K562 (cell line): Measurements from ENCODE around the gene OSGIN1. TPM values are rescaled to one million over a fixed set of nuclear protein-coding genes. Genes with fewer than 3 reads are reported as not detected.

Experiments used
- ATAC-seq: fragments of 200-7000 bp; cut with Tn5 transposase; 3 replicates; pipeline ENCODE4 v1.9.1; 2020; ENCODE audit warnings: moderate library complexity
- BruUV-seq: library from RNA; stranded (reverse); fragments of 400-500 nt; replicated peaks from 2 replicates; lab custom pipeline; 2021; lab: Mats Ljungman, UMichigan
- CTCF ChIA-PET: fragments of 300-600 bp; formaldehyde crosslinking; extraction: SDS; loops from one replicate; lab custom pipeline; 2021; ENCODE audit warnings: low intra/inter-chr PET ratio; lab: Yijun Ruan, JAX
- POLR2A ChIA-PET: fragments of 300-600, 350-650 bp; sonication (Branson Sonifier 250); formaldehyde crosslinking; extraction: SDS; loops from one replicate; lab custom pipeline; 2021; ENCODE audit warnings: antibody characterized with exemption, inconsistent platforms; lab: Yijun Ruan, JAX
- DNase-seq, 4 experiments: peaks; one replicate each; pipeline versions ENCODE4 v3.0.0 to v3.0.0-alpha.2; 2011 to 2018; ENCODE audit warnings: low spot score in 3 of 4, mixed read lengths in 3 of 4; ENCODE audit errors: extremely low read depth in 1 of 4
- FAIRE-seq: peaks from 2 replicates; lab custom pipeline; 2011; peaks lifted over from hg19 to GRCh38; lab: Jason Lieb, UNC
- H2AFZ ChIP-seq: 2 replicates; pipeline ENCODE4 v1.6.0; 2011; ENCODE audit warnings: low read depth, low read length, control low read depth, inconsistent platforms
- H3K27ac ChIP-seq: fragments of 200-600 bp; 3 replicates; pipeline ENCODE4 v1.8.0; 2011; ENCODE audit warnings: low read depth, mild to moderate bottlenecking, control low read depth, inconsistent platforms, low read length, moderate library complexity, mixed read lengths; ENCODE audit errors: extremely low read depth
- H3K27me3 ChIP-seq, 2 experiments: fragments of 300-600 bp in 1 of 2; 2 replicates in 1 of 2; 3 replicates in 1 of 2; pipeline versions ENCODE4 v1.6.0 to v1.8.0; 2011; ENCODE audit warnings: inconsistent platforms in 2 of 2, low read length in 2 of 2, mild to moderate bottlenecking in 1 of 2, mixed read lengths in 1 of 2, moderate library complexity in 1 of 2; ENCODE audit not compliant: control insufficient read depth in 2 of 2, insufficient read depth in 2 of 2
- H3K36me3 ChIP-seq: fragments of 300-600 bp; 3 replicates; pipeline ENCODE4 v1.8.0; 2011; ENCODE audit warnings: mild to moderate bottlenecking, low read length, inconsistent platforms; ENCODE audit not compliant: control insufficient read depth, insufficient read depth
- H3K4me1 ChIP-seq, 2 experiments: fragments of 200-600 bp in 1 of 2; replicated peaks in 1 of 2; 2 replicates in 1 of 2; 3 replicates in 1 of 2; pipeline versions ENCODE4 v1.5.1 to v1.8.0; 2011; ENCODE audit warnings: inconsistent platforms in 2 of 2, low read length in 2 of 2, mild to moderate bottlenecking in 1 of 2, mixed read lengths in 1 of 2, moderate library complexity in 1 of 2; ENCODE audit not compliant: control insufficient read depth in 2 of 2, insufficient read depth in 2 of 2
- H3K4me2 ChIP-seq: 2 replicates; pipeline ENCODE4 v1.6.1; 2011; ENCODE audit warnings: low read length, control low read depth, inconsistent platforms, mixed read lengths; ENCODE audit not compliant: insufficient read depth
- H3K4me3 ChIP-seq: fragments of 200-600 bp; sonication (generic), shearing (Covaris generic); 2 replicates; pipeline ENCODE4 v1.5.1; 2016; ENCODE audit warnings: control low read depth, inconsistent platforms
- H3K79me2 ChIP-seq: fragments of 200-600 bp; 3 replicates; pipeline ENCODE4 v1.8.0; 2011; ENCODE audit warnings: low read length, inconsistent platforms; ENCODE audit not compliant: control insufficient read depth, insufficient read depth
- H3K9ac ChIP-seq, 2 experiments: 2 replicates each; pipeline versions ENCODE4 v1.6.0 to v1.6.1; 2011; ENCODE audit warnings: low read depth in 2 of 2, low read length in 2 of 2, control low read depth in 1 of 2, inconsistent platforms in 1 of 2, mild to moderate bottlenecking in 1 of 2, mixed read lengths in 1 of 2; ENCODE audit not compliant: insufficient read depth in 1 of 2
- H3K9me1 ChIP-seq: one replicate; pipeline ENCODE4 v1.6.0; 2011; ENCODE audit warnings: inconsistent platforms, mild to moderate bottlenecking, low read length, moderate library complexity; ENCODE audit not compliant: control insufficient read depth, insufficient read depth
- H3K9me3 ChIP-seq: replicated peaks from 2 replicates; pipeline ENCODE4 v1.5.1; 2011; ENCODE audit warnings: low read depth, low read length, inconsistent platforms; ENCODE audit not compliant: control insufficient read depth, insufficient read depth
- H4K20me1 ChIP-seq: replicated peaks from 2 replicates; pipeline ENCODE4 v1.6.1; 2011; ENCODE audit warnings: low read length, inconsistent platforms, mixed read lengths; ENCODE audit not compliant: control insufficient read depth, insufficient read depth
- HLTF ChIP-seq: fragments of 450-650 bp; IDR thresholded peaks from 2 replicates; pipeline ENCODE4 v1.6.1; 2016
- MCM3 ChIP-seq: fragments of 450-650 bp; IDR thresholded peaks from 2 replicates; pipeline ENCODE4 v1.6.1; 2016
- NCOA6 ChIP-seq: fragments of 450-650 bp; IDR thresholded peaks from 2 replicates; pipeline ENCODE4 v1.6.1; 2017; ENCODE audit warnings: mild to moderate bottlenecking
- POLR2H ChIP-seq: IDR thresholded peaks from 2 replicates; pipeline ENCODE4 v1.6.1; 2016; ENCODE audit warnings: missing genetic modification characterization, low read depth, mild to moderate bottlenecking, control low read depth, missing compliant biosample characterization, moderate library complexity
- RFX1 ChIP-seq: fragments of 450-650 bp; IDR thresholded peaks from 2 replicates; pipeline ENCODE4 v1.6.1; 2016; ENCODE audit warnings: mild to moderate bottlenecking, moderate library complexity
- SETDB1 ChIP-seq: IDR thresholded peaks from one replicate; pipeline ENCODE4 v1.6.1; 2012; ENCODE audit warnings: low read length, control low read depth, inconsistent platforms
- TAF9B ChIP-seq: fragments of 450-650 bp; IDR thresholded peaks from 2 replicates; pipeline ENCODE4 v1.6.1; 2018; ENCODE audit warnings: mild to moderate bottlenecking; ENCODE audit not compliant: partially characterized antibody
- ZNF121 ChIP-seq: sonication (generic); formaldehyde crosslinking; conservative IDR thresholded peaks from 2 replicates; pipeline ENCODE4 v1.8.0; 2022; ENCODE audit warnings: missing genetic modification reagents
- WGBS: fragments of 100-300 bp; shearing (Covaris generic); methylation state at CpG from one replicate; pipeline ENCODE4 v1.1.6; 2016; ENCODE audit warnings: low coverage, mixed read lengths; ENCODE audit not compliant: insufficient coverage; ENCODE audit errors: missing lambda C conversion rate; 5-methylcytosine and 5-hydroxymethylcytosine counted together
- in situ Hi-C: fragments of 300-500 bp; cut with MboI; formaldehyde crosslinking; loops from 4 replicates; pipeline ENCODE4 v1.15.0; 2018; ENCODE audit warnings: inconsistent platforms, mixed read lengths
- intact Hi-C: fragments of 100-400 bp; cut with micrococcal nuclease; formaldehyde crosslinking; loops from 2 replicates; pipeline ENCODE4 v1.14.2; 2022
- polyA plus RNA-seq, 8 experiments: library from polyadenylated mRNA; depleted of rRNA in 4 of 8; stranded (reverse) in 5 of 8; unstranded in 3 of 8; fragments of >200 nt; fragmentation: Nextera tagmentation in 2 of 8; fragmentation: Illumina TruSeq in 1 of 8; extraction: Ambion mirVana in 2 of 8; extraction: Trizol in 1 of 8; gene quantifications; 2 replicates each; pipeline versions ENCODE4 v1.2.1 to v1.2.3, GENCODE V29; 2011 to 2014; ENCODE audit warnings: inconsistent platforms in 1 of 8, missing spikeins in 1 of 8
- total RNA-seq, 7 experiments: library from RNA; depleted of rRNA in 6 of 7; stranded (reverse); fragments of >200 nt in 6 of 7; fragmentation: Illumina TruSeq in 2 of 7; extraction: Trizol in 2 of 7; gene quantifications; 2 replicates each; pipeline versions ENCODE4 v1.2.1 to v1.2.3, GENCODE V29; 2011 to 2021; ENCODE audit warnings: low replicate concordance in 1 of 7
- TF ChIP-seq, protein P1 (sequence below): sonication (generic); formaldehyde crosslinking; IDR thresholded peaks from 2 replicates; pipeline ENCODE4 v1.8.0; 2022; ENCODE audit warnings: missing genetic modification reagents, mild to moderate bottlenecking, moderate library complexity, borderline replicate concordance
- TF ChIP-seq, protein P2 (sequence below): sonication (generic); formaldehyde crosslinking; IDR thresholded peaks from 2 replicates; pipeline ENCODE4 v1.8.0; 2022; ENCODE audit warnings: mild to moderate bottlenecking, low read depth, missing genetic modification reagents
- TF ChIP-seq, protein P3 (sequence below), 2 experiments: IDR thresholded peaks; 2 replicates each; pipeline ENCODE4 v1.6.1; 2011; ENCODE audit warnings: borderline replicate concordance in 1 of 2, control low read depth in 1 of 2, low read depth in 1 of 2, low read length in 1 of 2, mild to moderate bottlenecking in 1 of 2, mixed read lengths in 1 of 2, moderate library complexity in 1 of 2; ENCODE audit not compliant: insufficient read depth in 1 of 2, insufficient read length in 1 of 2, poor library complexity in 1 of 2, severe bottlenecking in 1 of 2; ENCODE audit errors: extremely low read depth in 1 of 2

OSGIN1 gene
- total and polyA plus RNA-seq, 9 of the 15 experiments (the other 6 are each of a cell fraction or from before 2014, with no cell fraction given) = 0.03 to 3.6 (median 1.6) TPM

GRCh38 chr16:83970430-83970815, 17.4 kb downstream of the OSGIN1 start:
- Histone ChIP-seq H3K9me3 (no peaks in the 10 kb centered on the region), H3K27me3 (peaks cover 25 to 58% of the 10 kb centered on the region in 2 experiments; a peak in 4 of 5 replicates), H3K9ac (no peak overlapping the region), H3K36me3 (no peaks in the 10 kb centered on the region), H3K9me1 (no peaks in the 10 kb centered on the region), H2AFZ (no peak overlapping the region), H3K4me2 (no peak overlapping the region), H3K27ac (no peak overlapping the region), H3K79me2 (no peaks in the 10 kb centered on the region), H4K20me1 (peaks cover 19% of the 10 kb centered on the region; the same call in 1 of the 2 replicates), H3K4me1 (peaks cover 0 to 34% of the 10 kb centered on the region in 2 experiments; a peak in 1 of 5 replicates), H3K4me3 (no peak overlapping the region)
- TF ChIP-seq SETDB1 (no peak), ZNF121 (CRISPR knock-in tag) (no peak), MCM3 (no peak), NCOA6 (no peak), RFX1 (no peak), HLTF (no peak), TAF9B (no peak), POLR2H (no peak)
- TF ChIP-seq, protein P1, sequence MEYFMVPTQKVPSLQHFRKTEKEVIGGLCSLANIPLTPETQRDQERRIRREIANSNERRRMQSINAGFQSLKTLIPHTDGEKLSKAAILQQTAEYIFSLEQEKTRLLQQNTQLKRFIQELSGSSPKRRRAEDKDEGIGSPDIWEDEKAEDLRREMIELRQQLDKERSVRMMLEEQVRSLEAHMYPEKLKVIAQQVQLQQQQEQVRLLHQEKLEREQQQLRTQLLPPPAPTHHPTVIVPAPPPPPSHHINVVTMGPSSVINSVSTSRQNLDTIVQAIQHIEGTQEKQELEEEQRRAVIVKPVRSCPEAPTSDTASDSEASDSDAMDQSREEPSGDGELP (CRISPR knock-in tag) = no peak
- TF ChIP-seq, protein P2, sequence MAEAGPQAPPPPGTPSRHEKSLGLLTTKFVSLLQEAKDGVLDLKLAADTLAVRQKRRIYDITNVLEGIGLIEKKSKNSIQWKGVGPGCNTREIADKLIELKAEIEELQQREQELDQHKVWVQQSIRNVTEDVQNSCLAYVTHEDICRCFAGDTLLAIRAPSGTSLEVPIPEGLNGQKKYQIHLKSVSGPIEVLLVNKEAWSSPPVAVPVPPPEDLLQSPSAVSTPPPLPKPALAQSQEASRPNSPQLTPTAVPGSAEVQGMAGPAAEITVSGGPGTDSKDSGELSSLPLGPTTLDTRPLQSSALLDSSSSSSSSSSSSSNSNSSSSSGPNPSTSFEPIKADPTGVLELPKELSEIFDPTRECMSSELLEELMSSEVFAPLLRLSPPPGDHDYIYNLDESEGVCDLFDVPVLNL (CRISPR knock-in tag) = no peak
- TF ChIP-seq, protein P3, sequence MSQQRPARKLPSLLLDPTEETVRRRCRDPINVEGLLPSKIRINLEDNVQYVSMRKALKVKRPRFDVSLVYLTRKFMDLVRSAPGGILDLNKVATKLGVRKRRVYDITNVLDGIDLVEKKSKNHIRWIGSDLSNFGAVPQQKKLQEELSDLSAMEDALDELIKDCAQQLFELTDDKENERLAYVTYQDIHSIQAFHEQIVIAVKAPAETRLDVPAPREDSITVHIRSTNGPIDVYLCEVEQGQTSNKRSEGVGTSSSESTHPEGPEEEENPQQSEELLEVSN (IDR thresholded peaks at IDR 0.05; ENCODE audit: borderline replicate concordance in 1 of 2, extremely low read depth in 1 of 2, insufficient read depth in 1 of 2, insufficient read length in 1 of 2, low read depth in 1 of 2, low read length in 1 of 2, poor library complexity in 1 of 2, severe bottlenecking in 1 of 2) = no peak
- WGBS = 9% methylated on average over 6 of the region's 6 CpGs
- ChIA-PET POLR2A (interaction anchor here (1.3 kb wide), 2 partner anchors 17 to 36 kb away, joined by 3 read pairs; partner anchors contain the start of gene OSGIN1), CTCF (interaction anchor here (1.6 kb wide), 1 partner anchor 95 kb away, joined by 4 read pairs; no protein-coding TSS in a partner anchor)
- DNase-seq (no peak), FAIRE-seq (no peak), ATAC-seq (no peak)
- no TSS peak for BruUV-seq
- intact Hi-C loops (no loop called here), in situ Hi-C loops (loop anchor here (10.0 kb wide), 1 partner anchor 74 kb away; the partner anchor contains the start of gene SLC38A8)
